K562 (cell line): ENCODE data around the gene HPD. TPM values are rescaled to one million over a fixed set of nuclear protein-coding genes. Genes with fewer than 3 reads are reported as not detected.
"Not testable (repeated sequence)": the region's sequence is repeated elsewhere in the genome, so short reads cannot be mapped to it uniquely, and the experiment has no call there.

ENCODE experiments used
- ATAC-seq: fragments of 200-7000 bp; cut with Tn5 transposase; 3 replicates; pipeline ENCODE4 v1.9.1; 2020; ENCODE audit warnings: moderate library complexity
- BruUV-seq: library from RNA; stranded (reverse); fragments of 400-500 nt; replicated peaks from 2 replicates; lab custom pipeline; 2021; lab: Mats Ljungman, UMichigan
- CTCF ChIA-PET: fragments of 300-600 bp; formaldehyde crosslinking; extraction: SDS; loops from one replicate; lab custom pipeline; 2021; ENCODE audit warnings: low intra/inter-chr PET ratio; lab: Yijun Ruan, JAX
- POLR2A ChIA-PET: fragments of 300-600, 350-650 bp; sonication (Branson Sonifier 250); formaldehyde crosslinking; extraction: SDS; loops from one replicate; lab custom pipeline; 2021; ENCODE audit warnings: antibody characterized with exemption, inconsistent platforms; lab: Yijun Ruan, JAX
- DNase-seq, 4 experiments: peaks; one replicate each; pipeline versions ENCODE4 v3.0.0 to v3.0.0-alpha.2; 2011 to 2018; ENCODE audit warnings: low spot score in 3 of 4, mixed read lengths in 3 of 4; ENCODE audit errors: extremely low read depth in 1 of 4
- FAIRE-seq: peaks from 2 replicates; lab custom pipeline; 2011; peaks lifted over from hg19 to GRCh38; lab: Jason Lieb, UNC
- H2AFZ ChIP-seq: 2 replicates; pipeline ENCODE4 v1.6.0; 2011; ENCODE audit warnings: low read depth, low read length, control low read depth, inconsistent platforms
- H3K27ac ChIP-seq: fragments of 200-600 bp; 3 replicates; pipeline ENCODE4 v1.8.0; 2011; ENCODE audit warnings: low read depth, mild to moderate bottlenecking, control low read depth, inconsistent platforms, low read length, moderate library complexity, mixed read lengths; ENCODE audit errors: extremely low read depth
- H3K27me3 ChIP-seq, 2 experiments: fragments of 300-600 bp in 1 of 2; 2 replicates in 1 of 2; 3 replicates in 1 of 2; pipeline versions ENCODE4 v1.6.0 to v1.8.0; 2011; ENCODE audit warnings: inconsistent platforms in 2 of 2, low read length in 2 of 2, mild to moderate bottlenecking in 1 of 2, mixed read lengths in 1 of 2, moderate library complexity in 1 of 2; ENCODE audit not compliant: control insufficient read depth in 2 of 2, insufficient read depth in 2 of 2
- H3K36me3 ChIP-seq: fragments of 300-600 bp; 3 replicates; pipeline ENCODE4 v1.8.0; 2011; ENCODE audit warnings: mild to moderate bottlenecking, low read length, inconsistent platforms; ENCODE audit not compliant: control insufficient read depth, insufficient read depth
- H3K4me1 ChIP-seq, 2 experiments: fragments of 200-600 bp in 1 of 2; replicated peaks in 1 of 2; 2 replicates in 1 of 2; 3 replicates in 1 of 2; pipeline versions ENCODE4 v1.5.1 to v1.8.0; 2011; ENCODE audit warnings: inconsistent platforms in 2 of 2, low read length in 2 of 2, mild to moderate bottlenecking in 1 of 2, mixed read lengths in 1 of 2, moderate library complexity in 1 of 2; ENCODE audit not compliant: control insufficient read depth in 2 of 2, insufficient read depth in 2 of 2
- H3K4me2 ChIP-seq: 2 replicates; pipeline ENCODE4 v1.6.1; 2011; ENCODE audit warnings: low read length, control low read depth, inconsistent platforms, mixed read lengths; ENCODE audit not compliant: insufficient read depth
- H3K4me3 ChIP-seq: fragments of 200-600 bp; sonication (generic), shearing (Covaris generic); 2 replicates; pipeline ENCODE4 v1.5.1; 2016; ENCODE audit warnings: control low read depth, inconsistent platforms
- H3K79me2 ChIP-seq: fragments of 200-600 bp; 3 replicates; pipeline ENCODE4 v1.8.0; 2011; ENCODE audit warnings: low read length, inconsistent platforms; ENCODE audit not compliant: control insufficient read depth, insufficient read depth
- H3K9ac ChIP-seq, 2 experiments: 2 replicates each; pipeline versions ENCODE4 v1.6.0 to v1.6.1; 2011; ENCODE audit warnings: low read depth in 2 of 2, low read length in 2 of 2, control low read depth in 1 of 2, inconsistent platforms in 1 of 2, mild to moderate bottlenecking in 1 of 2, mixed read lengths in 1 of 2; ENCODE audit not compliant: insufficient read depth in 1 of 2
- H3K9me1 ChIP-seq: one replicate; pipeline ENCODE4 v1.6.0; 2011; ENCODE audit warnings: inconsistent platforms, mild to moderate bottlenecking, low read length, moderate library complexity; ENCODE audit not compliant: control insufficient read depth, insufficient read depth
- H3K9me3 ChIP-seq: replicated peaks from 2 replicates; pipeline ENCODE4 v1.5.1; 2011; ENCODE audit warnings: low read depth, low read length, inconsistent platforms; ENCODE audit not compliant: control insufficient read depth, insufficient read depth
- H4K20me1 ChIP-seq: replicated peaks from 2 replicates; pipeline ENCODE4 v1.6.1; 2011; ENCODE audit warnings: low read length, inconsistent platforms, mixed read lengths; ENCODE audit not compliant: control insufficient read depth, insufficient read depth
- CXXC5 ChIP-seq: fragments of 250-450 bp; sonication (Bioruptor Pico); IDR thresholded peaks from 2 replicates; pipeline ENCODE4 v1.8.0; 2022; ENCODE audit warnings: inconsistent platforms, mild to moderate bottlenecking, moderate library complexity
- DPF2 ChIP-seq: fragments of 450-650 bp; IDR thresholded peaks from 2 replicates; pipeline ENCODE4 v1.6.1; 2016
- HNRNPLL ChIP-seq: fragments of 200-400 bp; formaldehyde crosslinking; IDR thresholded peaks from 2 replicates; pipeline ENCODE4 v1.6.1; 2017; ENCODE audit warnings: low read length, low read depth, mild to moderate bottlenecking; ENCODE audit not compliant: poor library complexity, severe bottlenecking
- WGBS: fragments of 100-300 bp; shearing (Covaris generic); methylation state at CpG from one replicate; pipeline ENCODE4 v1.1.6; 2016; ENCODE audit warnings: low coverage, mixed read lengths; ENCODE audit not compliant: insufficient coverage; ENCODE audit errors: missing lambda C conversion rate; 5-methylcytosine and 5-hydroxymethylcytosine counted together
- in situ Hi-C: fragments of 300-500 bp; cut with MboI; formaldehyde crosslinking; loops from 4 replicates; pipeline ENCODE4 v1.15.0; 2018; ENCODE audit warnings: inconsistent platforms, mixed read lengths
- intact Hi-C: fragments of 100-400 bp; cut with micrococcal nuclease; formaldehyde crosslinking; loops from 2 replicates; pipeline ENCODE4 v1.14.2; 2022
- polyA plus RNA-seq, 8 experiments: library from polyadenylated mRNA; depleted of rRNA in 4 of 8; stranded (reverse) in 5 of 8; unstranded in 3 of 8; fragments of >200 nt; fragmentation: Nextera tagmentation in 2 of 8; fragmentation: Illumina TruSeq in 1 of 8; extraction: Ambion mirVana in 2 of 8; extraction: Trizol in 1 of 8; gene quantifications; 2 replicates each; pipeline versions ENCODE4 v1.2.1 to v1.2.3, GENCODE V29; 2011 to 2014; ENCODE audit warnings: inconsistent platforms in 1 of 8, missing spikeins in 1 of 8
- total RNA-seq, 7 experiments: library from RNA; depleted of rRNA in 6 of 7; stranded (reverse); fragments of >200 nt in 6 of 7; fragmentation: Illumina TruSeq in 2 of 7; extraction: Trizol in 2 of 7; gene quantifications; 2 replicates each; pipeline versions ENCODE4 v1.2.1 to v1.2.3, GENCODE V29; 2011 to 2021; ENCODE audit warnings: low replicate concordance in 1 of 7
- TF ChIP-seq, protein P1 (sequence below): fragments of 250-450 bp; sonication (Bioruptor Pico); IDR thresholded peaks from 2 replicates; pipeline ENCODE4 v1.5.0; 2021

The HPD gene
- total and polyA plus RNA-seq, 9 of the 15 experiments (the other 6 are each of a cell fraction or from before 2014, with no cell fraction given): 0.06 to 0.29 (median 0.07) TPM; not detected in 4

DNA sequence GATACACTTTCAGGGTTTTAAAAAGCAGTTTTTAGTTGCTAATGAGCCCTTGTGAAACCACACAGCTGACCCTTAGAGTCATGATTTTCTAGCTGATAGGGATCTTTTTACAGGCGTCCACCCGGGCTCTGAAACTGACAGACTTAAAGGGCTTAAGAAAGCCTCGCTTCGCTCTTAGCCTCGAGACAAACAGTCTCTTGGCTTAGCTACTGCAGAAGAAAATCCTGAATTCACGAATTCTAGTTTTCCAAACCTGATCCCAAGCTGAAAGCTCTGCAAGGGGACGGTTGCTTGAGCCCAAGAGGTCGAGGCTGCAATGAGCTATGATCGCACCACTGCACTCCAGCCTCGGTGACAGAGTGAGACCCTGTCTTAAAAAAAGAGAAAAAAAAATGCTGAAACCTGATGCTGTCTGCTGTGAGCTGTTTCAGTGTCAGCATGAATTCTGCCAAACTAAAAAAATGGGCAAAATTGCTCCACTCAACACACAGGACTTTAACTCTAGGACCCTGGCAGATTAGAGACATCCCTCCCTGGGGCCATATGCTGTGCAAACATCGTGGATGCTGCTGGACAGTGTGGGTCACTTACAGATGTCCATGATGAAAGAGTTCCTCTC, 3.1 kb upstream of the HPD start (continued):
- TF ChIP-seq HNRNPLL (no peak), CXXC5 (CRISPR knock-in tag) (0 out of 2 replicates have a peak, but pooled peaks have one; percentile 24), DPF2 (0 out of 2 replicates have a peak, but pooled peaks have one; percentile 31)
- TF ChIP-seq, protein P1, sequence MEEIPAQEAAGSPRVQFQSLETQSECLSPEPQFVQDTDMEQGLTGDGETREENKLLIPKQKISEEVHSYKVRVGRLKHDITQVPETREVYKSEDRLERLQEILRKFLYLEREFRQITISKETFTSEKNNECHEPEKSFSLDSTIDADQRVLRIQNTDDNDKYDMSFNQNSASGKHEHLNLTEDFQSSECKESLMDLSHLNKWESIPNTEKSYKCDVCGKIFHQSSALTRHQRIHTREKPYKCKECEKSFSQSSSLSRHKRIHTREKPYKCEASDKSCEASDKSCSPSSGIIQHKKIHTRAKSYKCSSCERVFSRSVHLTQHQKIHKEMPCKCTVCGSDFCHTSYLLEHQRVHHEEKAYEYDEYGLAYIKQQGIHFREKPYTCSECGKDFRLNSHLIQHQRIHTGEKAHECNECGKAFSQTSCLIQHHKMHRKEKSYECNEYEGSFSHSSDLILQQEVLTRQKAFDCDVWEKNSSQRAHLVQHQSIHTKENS (CRISPR knock-in tag): no peak

DNA sequence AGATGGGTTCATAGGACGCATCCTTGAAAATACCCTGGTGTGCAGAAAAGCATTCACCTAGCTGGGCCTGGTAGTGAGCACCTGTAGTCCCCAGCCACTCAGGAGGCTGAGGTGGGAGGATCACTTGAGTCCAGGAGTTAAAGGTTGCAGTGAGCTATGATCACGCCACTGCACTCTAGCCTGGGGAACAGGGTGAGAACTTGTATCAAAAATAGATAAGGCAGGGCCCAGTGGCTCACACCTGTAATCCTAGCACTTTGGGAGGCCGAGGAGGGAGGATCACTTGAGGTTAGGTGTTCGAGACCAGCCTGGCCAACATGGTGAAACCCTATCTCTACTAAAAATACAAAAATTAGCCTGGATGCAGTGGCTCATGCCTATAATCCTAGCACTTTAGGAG, 2.0 kb upstream of the HPD start:
- in situ Hi-C loops, H3K79me2 ChIP-seq, H3K27ac ChIP-seq, H3K27me3 ChIP-seq, ATAC-seq, H3K9ac ChIP-seq, H3K4me2 ChIP-seq, H3K4me1 ChIP-seq, H3K36me3 ChIP-seq, CTCF ChIA-PET, DNase-seq, BruUV-seq, H3K9me3 ChIP-seq, H3K4me3 ChIP-seq, H4K20me1 ChIP-seq, FAIRE-seq, H3K9me1 ChIP-seq, H2AFZ ChIP-seq, intact Hi-C loops: not testable (repeated sequence)
- 75% methylated on average over 4 of the region's 4 CpGs for WGBS
- POLR2A ChIA-PET: interaction anchor here (1.6 to 2.3 kb wide), 2 partner anchors 10 to 28 kb away, joined by 4 to 9 read pairs; partner anchors contain the start of gene PSMD9
